Breast epithelium (tissue), 4 donors: ENCODE data around the gene STRBP. TPM values are rescaled to one million over a fixed set of nuclear protein-coding genes. Genes with fewer than 3 reads are reported as not detected.

ENCODE experiments used
- DNase-seq, 2 donors: peaks; one replicate each; pipeline ENCODE4 v3.0.0-alpha.2; 2019; ENCODE audit warnings: low spot score in 2 of 2
- H3K27ac ChIP-seq, 2 donors: fragments of 200-600 bp; sonication (generic) in 1 of 2; one replicate each; pipeline ENCODE4 v1.5.1; 2016 to 2019; ENCODE audit warnings: mild to moderate bottlenecking in 1 of 2
- H3K27me3 ChIP-seq, 2 donors: fragments of 200-600 bp; sonication (generic) in 1 of 2; one replicate each; pipeline versions ENCODE4 v1.5.1 to v1.6.0; 2017 to 2019; ENCODE audit warnings: control low read depth in 1 of 2, mild to moderate bottlenecking in 1 of 2
- H3K36me3 ChIP-seq: fragments of 200-600 bp; one replicate; pipeline ENCODE4 v1.5.1; 2019
- H3K4me1 ChIP-seq, 2 donors: fragments of 200-600 bp; sonication (generic); one replicate each; pipeline ENCODE4 v1.5.1; 2016 to 2019; ENCODE audit warnings: control low read depth in 1 of 2
- H3K4me3 ChIP-seq, 3 donors: fragments of 200-600 bp; sonication (generic); 1 replicate in 2 of 3; 2 replicates in 1 of 3; pipeline ENCODE4 v1.5.1; 2016 to 2019; ENCODE audit warnings: mild to moderate bottlenecking in 3 of 3, moderate library complexity in 2 of 3
- H3K9me3 ChIP-seq, 2 donors: fragments of 200-600 bp; sonication (generic) in 1 of 2; one replicate each; pipeline ENCODE4 v1.5.1; 2016 to 2019; ENCODE audit warnings: control low read depth in 1 of 2
- CTCF ChIP-seq, 3 donors: fragments of 450-650 bp; IDR thresholded peaks; one replicate each; pipeline ENCODE4 v1.5.1; 2016 to 2017; ENCODE audit warnings: antibody characterized with exemption in 3 of 3, mild to moderate bottlenecking in 3 of 3, moderate library complexity in 3 of 3
- POLR2A ChIP-seq: fragments of 450-650 bp; IDR thresholded peaks from one replicate; pipeline ENCODE4 v1.6.1; 2016; ENCODE audit warnings: antibody characterized with exemption, mild to moderate bottlenecking, moderate library complexity
- POLR2AphosphoS5 ChIP-seq, 3 donors: sonication (generic); formaldehyde crosslinking; IDR thresholded peaks; one replicate each; pipeline ENCODE4 v1.6.1; 2017; ENCODE audit warnings: antibody characterized with exemption in 3 of 3
- intact Hi-C: fragments of 100-400 bp; cut with DNase I; formaldehyde crosslinking; loops from one replicate; pipeline ENCODE4 v1.15.1; 2023; ENCODE audit warnings: low total_unique reads
- total RNA-seq, 3 donors: library from RNA; depleted of rRNA; stranded (reverse); fragments of >200 nt; gene quantifications; one replicate each; pipeline ENCODE4 v1.1.0, GENCODE V29; 2016

Gene STRBP
- total RNA-seq, 3 donors from 2014 or later: 8.0 to 37.0 (median 22.6) TPM

GRCh38 chr9:123311250-123311752 lies 42.9 kb upstream of the STRBP start:
- Histone ChIP-seq H3K27ac (no peak overlapping the region), H3K27me3 (no peaks in the 10 kb centered on the region), H3K9me3 (no peaks in the 10 kb centered on the region), H3K4me1 (no peaks in the 10 kb centered on the region), H3K36me3 (no peaks in the 10 kb centered on the region), H3K4me3 (no peak overlapping the region)
- TF ChIP-seq POLR2AphosphoS5 (IDR thresholded peaks at IDR 0.05) (no peak), CTCF (IDR thresholded peaks at IDR 0.05) (no peak), POLR2A (no peak)
- no peak for DNase-seq
- intact Hi-C loops: no loop called here

- H3K4me3 ChIP-seq: no peak overlapping the region
Measured at GRCh38 chr9:123310551-123311249, 42.3 kb upstream of the STRBP start.

DNA sequence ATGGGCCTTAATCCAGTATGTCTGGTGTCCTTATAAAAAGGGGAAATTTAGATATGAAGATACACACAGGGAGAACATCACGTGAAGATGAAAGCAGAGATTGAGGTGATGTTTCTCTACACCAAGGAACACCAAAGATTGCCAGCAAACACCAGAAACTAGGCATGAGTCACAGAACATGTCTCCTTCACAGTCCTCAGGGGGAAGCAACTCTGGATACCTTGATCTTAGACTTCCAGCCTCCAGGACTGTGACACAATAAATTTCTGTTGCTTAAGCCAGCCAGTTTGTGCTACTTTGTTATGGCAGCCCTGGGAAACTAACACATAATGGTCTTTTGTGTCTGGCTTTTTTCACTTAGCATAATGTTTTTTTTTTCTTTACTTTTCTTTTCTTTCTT lies 41.2 kb upstream of the STRBP start:
- no peaks in the 10 kb centered on the region for H3K4me1 ChIP-seq
- H3K36me3 ChIP-seq: no peaks in the 10 kb centered on the region
- H3K9me3 ChIP-seq: no peaks in the 10 kb centered on the region
- TF ChIP-seq CTCF (IDR thresholded peaks at IDR 0.05): no peak
- TF ChIP-seq POLR2A: no peak
- no peak for TF ChIP-seq POLR2AphosphoS5 (IDR thresholded peaks at IDR 0.05)
- intact Hi-C loops: no loop called here
- H3K27me3 ChIP-seq: no peaks in the 10 kb centered on the region
- DNase-seq: no peak
- H3K4me3 ChIP-seq: no peak overlapping the region
- H3K27ac ChIP-seq: peak overlapping the region in 1 of 2 donors; percentile 34

More at GRCh38 chr9:123310551-123311249, 42.3 kb upstream of the STRBP start:
- no peaks in the 10 kb centered on the region for H3K4me1 ChIP-seq
- H3K36me3 ChIP-seq: no peaks in the 10 kb centered on the region
- no peak overlapping the region for H3K27ac ChIP-seq
- no peaks in the 10 kb centered on the region for H3K27me3 ChIP-seq
- intact Hi-C loops: no loop called here
- DNase-seq: no peak
- no peaks in the 10 kb centered on the region for H3K9me3 ChIP-seq
- no peak for TF ChIP-seq POLR2A
- TF ChIP-seq POLR2AphosphoS5 (IDR thresholded peaks at IDR 0.05): no peak
- no peak for TF ChIP-seq CTCF (IDR thresholded peaks at IDR 0.05)

DNA sequence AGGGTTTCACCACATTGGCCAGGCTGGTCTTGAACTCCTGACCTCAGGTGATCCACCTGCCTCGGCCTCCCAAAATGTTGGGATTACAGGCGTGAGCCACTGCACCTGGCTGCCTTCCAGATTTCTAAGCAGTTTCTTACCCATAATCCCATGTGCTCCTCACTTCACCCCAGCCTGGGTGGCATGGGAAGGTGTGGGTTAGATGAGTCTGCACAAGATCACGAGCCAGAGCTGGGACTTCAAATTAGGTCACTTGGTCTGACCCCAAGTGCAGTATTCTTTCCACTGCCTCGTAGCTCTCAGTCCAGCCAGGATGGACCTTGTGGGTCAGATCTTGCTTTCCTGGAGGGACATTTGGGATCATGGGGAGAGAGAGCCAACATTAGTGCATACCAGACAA lies 37.5 kb upstream of the STRBP start:
- Histone ChIP-seq H3K4me1 (no peaks in the 10 kb centered on the region), H3K27me3 (no peaks in the 10 kb centered on the region), H3K4me3 (no peak overlapping the region), H3K36me3 (no peaks in the 10 kb centered on the region), H3K9me3 (no peaks in the 10 kb centered on the region), H3K27ac (no peak overlapping the region)
- intact Hi-C loops: no loop called here
- DNase-seq: no peak
- TF ChIP-seq POLR2A (no peak), CTCF (IDR thresholded peaks at IDR 0.05) (no peak), POLR2AphosphoS5 (IDR thresholded peaks at IDR 0.05) (no peak)

GRCh38 chr9:123304340-123304691 lies 35.9 kb upstream of the STRBP start:
- Histone ChIP-seq H3K4me3 (no peak overlapping the region), H3K9me3 (no peaks in the 10 kb centered on the region), H3K27ac (no peak overlapping the region), H3K4me1 (no peaks in the 10 kb centered on the region), H3K27me3 (no peaks in the 10 kb centered on the region), H3K36me3 (no peaks in the 10 kb centered on the region)
- DNase-seq: no peak
- TF ChIP-seq CTCF (IDR thresholded peaks at IDR 0.05) (no peak), POLR2A (no peak), POLR2AphosphoS5 (IDR thresholded peaks at IDR 0.05) (no peak)
- intact Hi-C loops: no loop called here
